Activated B cell treated with CpG ODN at 0.5 μM for 24 hours (primary cell): ENCODE measurements around the gene RAB4A. TPM values are rescaled to one million over a fixed set of nuclear protein-coding genes. Genes with fewer than 3 reads are reported as not detected.

Experiments used
- ATAC-seq: fragments of 200-7000 bp; cut with Tn5 transposase; one replicate; pipeline ENCODE4 v1.10.0; 2021; ENCODE audit warnings: low read depth, mild to moderate bottlenecking, moderate library complexity
- CTCF ChIA-PET: fragments of 350-600 bp; sonication (Branson Sonifier 250); formaldehyde crosslinking; loops from one replicate; lab custom pipeline; 2021; ENCODE audit warnings: antibody characterized with exemption; lab: Charles Lee
- POLR2A ChIA-PET: fragments of 350-600 bp; sonication (Branson Sonifier 250); formaldehyde crosslinking; loops from one replicate; lab custom pipeline; 2021; ENCODE audit warnings: antibody characterized with exemption; lab: Charles Lee
- DNase-seq: peaks from one replicate; pipeline ENCODE4 v3.0.0; 2022
- H3K27ac Mint-ChIP-seq: one replicate; pipeline ENCODE4 v1.8.0; 2020; ENCODE audit warnings: mixed read lengths
- H3K27me3 Mint-ChIP-seq: one replicate; pipeline ENCODE4 v1.8.0; 2021; ENCODE audit warnings: mixed read lengths
- H3K36me3 Mint-ChIP-seq: one replicate; pipeline ENCODE4 v1.8.0; 2021; ENCODE audit warnings: low read depth, mixed read lengths
- H3K4me1 Mint-ChIP-seq: one replicate; pipeline ENCODE4 v1.8.0; 2021; ENCODE audit warnings: mixed read lengths
- H3K4me3 Mint-ChIP-seq: one replicate; pipeline ENCODE4 v1.8.0; 2020; ENCODE audit warnings: mild to moderate bottlenecking, mixed read lengths
- H3K9me3 Mint-ChIP-seq: one replicate; pipeline ENCODE4 v1.8.0; 2020; ENCODE audit warnings: mixed read lengths
- intact Hi-C: fragments of 100-400 bp; cut with micrococcal nuclease; formaldehyde crosslinking; loops from one replicate; pipeline ENCODE4 v1.15.1; 2024
- total RNA-seq: library from RNA; stranded (reverse); gene quantifications from 2 replicates; pipeline ENCODE4 v1.2.3, GENCODE V29; 2022
- TF ChIP-seq, protein P1 (sequence below): fragments of 200-600 bp; IDR thresholded peaks from one replicate; pipeline ENCODE4 v1.8.0; 2022; ENCODE audit warnings: antibody characterized with exemption, mild to moderate bottlenecking

Gene RAB4A
- total RNA-seq, 1 donor from 2014 or later: 42.3 TPM

DNA sequence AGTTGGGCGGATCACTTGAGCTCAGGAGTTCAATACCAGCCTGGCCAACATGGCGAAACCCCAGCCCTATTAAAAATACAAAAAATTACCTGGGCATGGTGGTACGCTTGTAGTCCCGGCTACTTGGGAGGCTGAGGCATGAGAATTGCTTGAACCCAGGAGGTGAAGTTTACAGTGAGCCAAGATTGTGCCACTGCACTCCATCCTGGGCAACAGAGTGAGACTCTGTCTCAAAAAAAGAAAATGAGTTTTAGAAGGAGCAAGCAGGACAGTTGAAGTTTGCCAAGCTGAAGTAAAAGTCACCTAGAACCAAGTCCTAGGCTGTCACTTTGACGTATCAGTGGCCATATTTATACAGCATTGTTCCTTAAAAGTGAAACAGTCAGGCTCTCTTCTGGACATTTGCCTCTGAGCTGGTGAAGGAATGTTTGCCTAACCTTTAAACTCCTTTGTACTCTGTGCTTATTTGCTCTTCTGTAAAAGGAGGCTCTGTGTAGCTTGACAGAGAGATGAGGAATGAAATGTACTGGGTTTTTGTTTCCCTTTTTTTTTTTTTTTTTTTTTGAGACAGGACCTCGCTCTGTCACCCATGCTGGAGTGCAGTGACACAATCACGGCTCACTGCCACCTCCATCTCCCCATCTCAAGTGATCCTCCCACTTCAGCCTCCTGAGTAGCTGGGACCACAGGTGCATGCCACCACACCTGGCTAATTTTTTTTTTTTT is 2.8 kb downstream of the RAB4A start:
- POLR2A ChIA-PET: interaction anchor here (0.6 to 0.7 kb wide), 2 partner anchors 15 to 207 kb away, joined by 3 to 11 read pairs; no protein-coding TSS in a partner anchor
- Mint-ChIP-seq H3K36me3 (peaks cover 11% of the 10 kb centered on the region), H3K4me1 (peaks cover 31% of the 10 kb centered on the region), H3K27ac (no peak overlapping the region), H3K9me3 (no peaks in the 10 kb centered on the region), H3K27me3 (no peaks in the 10 kb centered on the region), H3K4me3 (no peak overlapping the region)
- intact Hi-C loops: no loop called here
- no peak for ATAC-seq
- CTCF ChIA-PET: interaction anchor here (0.6 to 1.2 kb wide), 2 partner anchors 15 to 207 kb away, joined by 3 to 5 read pairs; no protein-coding TSS in a partner anchor
- TF ChIP-seq, protein P1, sequence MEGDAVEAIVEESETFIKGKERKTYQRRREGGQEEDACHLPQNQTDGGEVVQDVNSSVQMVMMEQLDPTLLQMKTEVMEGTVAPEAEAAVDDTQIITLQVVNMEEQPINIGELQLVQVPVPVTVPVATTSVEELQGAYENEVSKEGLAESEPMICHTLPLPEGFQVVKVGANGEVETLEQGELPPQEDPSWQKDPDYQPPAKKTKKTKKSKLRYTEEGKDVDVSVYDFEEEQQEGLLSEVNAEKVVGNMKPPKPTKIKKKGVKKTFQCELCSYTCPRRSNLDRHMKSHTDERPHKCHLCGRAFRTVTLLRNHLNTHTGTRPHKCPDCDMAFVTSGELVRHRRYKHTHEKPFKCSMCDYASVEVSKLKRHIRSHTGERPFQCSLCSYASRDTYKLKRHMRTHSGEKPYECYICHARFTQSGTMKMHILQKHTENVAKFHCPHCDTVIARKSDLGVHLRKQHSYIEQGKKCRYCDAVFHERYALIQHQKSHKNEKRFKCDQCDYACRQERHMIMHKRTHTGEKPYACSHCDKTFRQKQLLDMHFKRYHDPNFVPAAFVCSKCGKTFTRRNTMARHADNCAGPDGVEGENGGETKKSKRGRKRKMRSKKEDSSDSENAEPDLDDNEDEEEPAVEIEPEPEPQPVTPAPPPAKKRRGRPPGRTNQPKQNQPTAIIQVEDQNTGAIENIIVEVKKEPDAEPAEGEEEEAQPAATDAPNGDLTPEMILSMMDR: no peak
- no peak for DNase-seq

- CTCF ChIA-PET: no interaction called here
- no peak for DNase-seq
- POLR2A ChIA-PET: interaction anchor here (0.6 kb wide), 1 partner anchor 544 kb away, joined by 3 read pairs; no protein-coding TSS in a partner anchor
- intact Hi-C loops: no loop called here
- H3K4me1 Mint-ChIP-seq: peaks cover 31% of the 10 kb centered on the region
- TF ChIP-seq, protein P1: no peak
- H3K36me3 Mint-ChIP-seq: peaks cover 11% of the 10 kb centered on the region
- ATAC-seq: no peak
- no peak overlapping the region for H3K27ac Mint-ChIP-seq
- H3K4me3 Mint-ChIP-seq: no peak overlapping the region
- H3K9me3 Mint-ChIP-seq: no peaks in the 10 kb centered on the region
- no peaks in the 10 kb centered on the region for H3K27me3 Mint-ChIP-seq
These were observed 4.1 kb downstream of the RAB4A start for GRCh38 chr1:229275005-229275404.

- CTCF ChIA-PET: no interaction called here
- H3K4me1 Mint-ChIP-seq: peaks cover 35% of the 10 kb centered on the region
These were observed 7.3 kb downstream of the RAB4A start for GRCh38 chr1:229278120-229278741.

DNA sequence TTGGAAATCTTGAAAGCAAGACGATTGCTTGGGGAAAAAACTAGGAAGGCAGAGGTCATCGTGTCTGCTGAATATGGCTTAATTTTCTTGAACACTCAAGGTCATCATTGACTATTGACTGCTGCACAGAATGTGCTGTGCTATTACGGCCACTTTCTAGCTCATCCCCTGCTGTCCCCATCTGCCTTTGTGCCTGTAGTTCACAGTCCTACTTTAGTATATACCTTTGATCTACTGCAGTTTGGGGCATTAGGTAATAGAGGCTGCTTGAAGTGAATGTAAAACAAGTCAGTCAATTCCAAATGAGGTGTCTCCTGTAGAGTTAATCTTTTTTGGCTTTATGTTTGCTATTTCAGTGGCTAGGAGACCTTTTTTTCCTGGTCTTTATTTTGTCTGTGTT is 8.3 kb downstream of the RAB4A start:
- CTCF ChIA-PET: no interaction called here
- no peak overlapping the region for H3K27ac Mint-ChIP-seq
- DNase-seq (no peak), ATAC-seq (no peak)
- intact Hi-C loops: no loop called here
- POLR2A ChIA-PET: no interaction called here
- no peak overlapping the region for H3K4me3 Mint-ChIP-seq
- H3K4me1 Mint-ChIP-seq: peaks cover 33% of the 10 kb centered on the region
- TF ChIP-seq, protein P1: no peak
- H3K9me3 Mint-ChIP-seq: peaks cover 2% of the 10 kb centered on the region
- peaks cover 20% of the 10 kb centered on the region for H3K36me3 Mint-ChIP-seq
- no peaks in the 10 kb centered on the region for H3K27me3 Mint-ChIP-seq

More at GRCh38 chr1:229278120-229278741, 7.3 kb downstream of the RAB4A start:
- no peak for DNase-seq
- TF ChIP-seq, protein P1: no peak
- intact Hi-C loops: no loop called here
- Mint-ChIP-seq H3K27me3 (no peaks in the 10 kb centered on the region), H3K36me3 (peaks cover 17% of the 10 kb centered on the region), H3K4me3 (no peak overlapping the region), H3K27ac (no peak overlapping the region), H3K9me3 (peaks cover 2% of the 10 kb centered on the region)
- POLR2A ChIA-PET: no interaction called here
- no peak for ATAC-seq
